IPS-20b (cell line): ENCODE results near the gene INSIG2.

Source experiments
- H3K27ac ChIP-seq: one replicate; pipeline ENCODE4 v1.5.1; 2013; ENCODE audit warnings: low read length
- H3K27me3 ChIP-seq: 2 replicates; pipeline ENCODE4 v1.6.1; 2013; ENCODE audit warnings: mild to moderate bottlenecking, low read length, inconsistent platforms; ENCODE audit not compliant: insufficient read depth
- H3K36me3 ChIP-seq: 2 replicates; pipeline ENCODE4 v1.6.1; 2013; ENCODE audit warnings: low read depth, mild to moderate bottlenecking, inconsistent platforms, low read length, moderate library complexity; ENCODE audit not compliant: insufficient read depth
- H3K4me1 ChIP-seq: 2 replicates; pipeline ENCODE4 v1.6.1; 2013; ENCODE audit warnings: mild to moderate bottlenecking, control low read depth, inconsistent platforms, low read length, moderate library complexity; ENCODE audit not compliant: insufficient read depth
- H3K4me3 ChIP-seq: 2 replicates; pipeline ENCODE4 v1.5.1; 2013; ENCODE audit warnings: mild to moderate bottlenecking, low read length, inconsistent platforms
- H3K9ac ChIP-seq: 2 replicates; pipeline ENCODE4 v1.6.1; 2013; ENCODE audit warnings: low read depth, mild to moderate bottlenecking, inconsistent platforms, low read length, moderate library complexity
- H3K9me3 ChIP-seq: 2 replicates; pipeline ENCODE4 v1.6.1; 2013; ENCODE audit warnings: mild to moderate bottlenecking, low read depth, low read length, inconsistent platforms; ENCODE audit not compliant: insufficient read depth

The INSIG2 gene

GRCh38 chr2:118088051-118089024 is at the start of gene INSIG2:
INSIG2 (plus strand) TSS chr2:118088471; CDS start chr2:118096557, 8,086 bp downstream.
- H3K4me3 ChIP-seq, result peak within 1 kb of the TSS; percentile 85
- H3K27ac ChIP-seq, result peak within 1 kb of the TSS; percentile 60
- H3K9me3 ChIP-seq, result no peaks in the 10 kb centered on the region
- peak within 1 kb of the TSS; percentile 72 for H3K9ac ChIP-seq
- H3K4me1 ChIP-seq, result peaks cover 11% of the 10 kb centered on the region
- H3K36me3 ChIP-seq, result no peaks in the 10 kb centered on the region
- H3K27me3 ChIP-seq, result no peaks in the 10 kb centered on the region

- H3K36me3 ChIP-seq, result no peaks in the 10 kb centered on the region
Observed at GRCh38 chr2:118040891-118041290, 47.4 kb upstream of the INSIG2 start.

GRCh38 chr2:118044103-118044716 is 44.1 kb upstream of the INSIG2 start:
- no peaks in the 10 kb centered on the region for H3K27me3 ChIP-seq
- H3K4me3 ChIP-seq, result no peak overlapping the region

More at GRCh38 chr2:118040891-118041290, 47.4 kb upstream of the INSIG2 start:
- no peaks in the 10 kb centered on the region for H3K27me3 ChIP-seq
- no peak overlapping the region for H3K9ac ChIP-seq
- H3K9me3 ChIP-seq, result peaks cover 2% of the 10 kb centered on the region; the same call in 1 of the 2 replicates
- H3K4me3 ChIP-seq, result no peak overlapping the region
- no peaks in the 10 kb centered on the region for H3K4me1 ChIP-seq
- H3K27ac ChIP-seq, result no peak overlapping the region

GRCh38 chr2:118044854-118045253 is 43.4 kb upstream of the INSIG2 start:
- Histone ChIP-seq H3K9me3 (no peaks in the 10 kb centered on the region), H3K27me3 (no peaks in the 10 kb centered on the region), H3K9ac (no peak overlapping the region), H3K4me3 (no peak overlapping the region), H3K4me1 (no peaks in the 10 kb centered on the region; the same call in 1 of the 2 replicates), H3K36me3 (no peaks in the 10 kb centered on the region), H3K27ac (no peak overlapping the region)

More at GRCh38 chr2:118044103-118044716, 44.1 kb upstream of the INSIG2 start:
- H3K27ac ChIP-seq, result no peak overlapping the region
- H3K4me1 ChIP-seq, result no peaks in the 10 kb centered on the region; the same call in 1 of the 2 replicates
- no peaks in the 10 kb centered on the region for H3K36me3 ChIP-seq
- no peak overlapping the region for H3K9ac ChIP-seq
- no peaks in the 10 kb centered on the region for H3K9me3 ChIP-seq

- Histone ChIP-seq H3K4me3 (no peak overlapping the region), H3K27me3 (no peaks in the 10 kb centered on the region)
Observed at GRCh38 chr2:118045286-118045685, 43.0 kb upstream of the INSIG2 start.

GRCh38 chr2:118046634-118047210 is 41.5 kb upstream of the INSIG2 start:
- Histone ChIP-seq H3K9ac (no peak overlapping the region), H3K4me1 (no peaks in the 10 kb centered on the region; the same call in 1 of the 2 replicates), H3K4me3 (no peak overlapping the region), H3K27ac (no peak overlapping the region), H3K9me3 (no peaks in the 10 kb centered on the region), H3K36me3 (no peaks in the 10 kb centered on the region), H3K27me3 (no peaks in the 10 kb centered on the region)

More at GRCh38 chr2:118045286-118045685, 43.0 kb upstream of the INSIG2 start:
- H3K27ac ChIP-seq, result no peak overlapping the region
- no peaks in the 10 kb centered on the region for H3K36me3 ChIP-seq
- H3K9me3 ChIP-seq, result no peaks in the 10 kb centered on the region
- no peak overlapping the region for H3K9ac ChIP-seq
- H3K4me1 ChIP-seq, result no peaks in the 10 kb centered on the region; the same call in 1 of the 2 replicates

- no peaks in the 10 kb centered on the region for H3K9me3 ChIP-seq
- H3K27ac ChIP-seq, result no peak overlapping the region
- H3K27me3 ChIP-seq, result no peaks in the 10 kb centered on the region
- no peak overlapping the region for H3K9ac ChIP-seq
- H3K4me1 ChIP-seq, result no peaks in the 10 kb centered on the region; the same call in 1 of the 2 replicates
- H3K4me3 ChIP-seq, result no peak overlapping the region
- no peaks in the 10 kb centered on the region for H3K36me3 ChIP-seq
Observed at GRCh38 chr2:118047380-118047826, 40.9 kb upstream of the INSIG2 start.

- no peak overlapping the region for H3K27ac ChIP-seq
- no peaks in the 10 kb centered on the region for H3K36me3 ChIP-seq
- H3K9me3 ChIP-seq, result no peaks in the 10 kb centered on the region
- no peak overlapping the region for H3K9ac ChIP-seq
- no peak overlapping the region for H3K4me3 ChIP-seq
- H3K4me1 ChIP-seq, result no peaks in the 10 kb centered on the region; the same call in 1 of the 2 replicates
- H3K27me3 ChIP-seq, result no peaks in the 10 kb centered on the region
Observed at GRCh38 chr2:118048401-118048800, 39.9 kb upstream of the INSIG2 start.

- H3K9me3 ChIP-seq, result no peaks in the 10 kb centered on the region
- H3K4me1 ChIP-seq, result no peaks in the 10 kb centered on the region; the same call in 1 of the 2 replicates
- no peak overlapping the region for H3K9ac ChIP-seq
- no peak overlapping the region for H3K4me3 ChIP-seq
- H3K27me3 ChIP-seq, result no peaks in the 10 kb centered on the region
- no peak overlapping the region for H3K27ac ChIP-seq
- H3K36me3 ChIP-seq, result no peaks in the 10 kb centered on the region
Observed at GRCh38 chr2:118049140-118049815, 39.0 kb upstream of the INSIG2 start.

- Histone ChIP-seq H3K36me3 (no peaks in the 10 kb centered on the region), H3K9me3 (no peaks in the 10 kb centered on the region), H3K9ac (no peak overlapping the region), H3K4me3 (no peak overlapping the region), H3K4me1 (no peaks in the 10 kb centered on the region; the same call in 1 of the 2 replicates), H3K27ac (no peak overlapping the region), H3K27me3 (no peaks in the 10 kb centered on the region)
Observed at GRCh38 chr2:118049816-118050140, 38.5 kb upstream of the INSIG2 start.

- Histone ChIP-seq H3K27me3 (no peaks in the 10 kb centered on the region), H3K9me3 (no peaks in the 10 kb centered on the region), H3K36me3 (no peaks in the 10 kb centered on the region), H3K4me3 (no peak overlapping the region), H3K27ac (no peak overlapping the region), H3K9ac (no peak overlapping the region), H3K4me1 (no peaks in the 10 kb centered on the region; the same call in 1 of the 2 replicates)
Observed at GRCh38 chr2:118050386-118050785, 37.9 kb upstream of the INSIG2 start.
